SK-N-SH (cell line): ENCODE data around the gene SYAP1. TPM values are rescaled to one million over a fixed set of nuclear protein-coding genes. Genes with fewer than 3 reads are reported as not detected.

Experiments used
- CTCF ChIA-PET: fragments of 300-600, 350-600 bp; formaldehyde crosslinking; extraction: SDS; loops from one replicate; lab custom pipeline; 2021; lab: Yijun Ruan, JAX
- POLR2A ChIA-PET: fragments of 350-600 bp; sonication (Branson Sonifier 250); formaldehyde crosslinking; extraction: SDS; loops from one replicate; lab custom pipeline; 2020; ENCODE audit warnings: antibody characterized with exemption, inconsistent platforms; lab: Yijun Ruan, JAX
- DNase-seq: peaks from one replicate; pipeline ENCODE4 v3.0.0; 2012
- H2AFZ ChIP-seq: fragments of 200-600 bp; sonication (generic); 2 replicates; pipeline ENCODE4 v1.8.1; 2016; ENCODE audit warnings: antibody characterized with exemption, mild to moderate bottlenecking, low read depth
- H3F3A ChIP-seq: fragments of 200-600 bp; sonication (generic); replicated peaks from 2 replicates; pipeline ENCODE3; 2016; ENCODE audit warnings: antibody characterized with exemption, mild to moderate bottlenecking; ENCODE audit not compliant: insufficient read depth
- H3K27ac ChIP-seq, 2 experiments: fragments of 200-500 bp in 1 of 2; fragments of 200-600 bp in 1 of 2; sonication (Bioruptor generic) in 1 of 2; sonication (generic), shearing (Covaris generic) in 1 of 2; 2 replicates each; pipeline versions ENCODE4 v1.5.1 to v1.6.1; 2014 to 2016; ENCODE audit warnings: low read depth in 2 of 2, inconsistent platforms in 1 of 2, low read length in 1 of 2, mild to moderate bottlenecking in 1 of 2, mixed read lengths in 1 of 2
- H3K27me3 ChIP-seq: fragments of 200-600 bp; sonication (generic), shearing (Covaris generic); 2 replicates; pipeline ENCODE4 v1.6.1; 2016; ENCODE audit warnings: mixed run types; ENCODE audit not compliant: insufficient read depth
- H3K36me3 ChIP-seq, 2 experiments: fragments of 200-500 bp in 1 of 2; fragments of 200-600 bp in 1 of 2; sonication (Bioruptor generic) in 1 of 2; sonication (generic) in 1 of 2; replicated peaks in 1 of 2; 2 replicates each; pipeline versions ENCODE3 to v1.5.1; 2014 to 2016; ENCODE audit warnings: low read length in 1 of 2, mild to moderate bottlenecking in 1 of 2; ENCODE audit not compliant: insufficient read depth in 2 of 2, control insufficient read depth in 1 of 2
- H3K4me1 ChIP-seq, 2 experiments: fragments of 200-500 bp in 1 of 2; fragments of 200-600 bp in 1 of 2; sonication (Bioruptor generic) in 1 of 2; sonication (generic), shearing (Covaris generic) in 1 of 2; 2 replicates each; pipeline versions ENCODE4 v1.5.1 to v1.6.1; 2014 to 2016; ENCODE audit warnings: low read depth in 1 of 2, low read length in 1 of 2, mixed run types in 1 of 2; ENCODE audit not compliant: insufficient read depth in 2 of 2, control insufficient read depth in 1 of 2
- H3K4me2 ChIP-seq: fragments of 200-600 bp; sonication (generic), shearing (Covaris generic); 2 replicates; pipeline ENCODE4 v1.6.1; 2017; ENCODE audit warnings: mixed run types
- H3K4me3 ChIP-seq, 2 experiments: fragments of 200-500 bp in 1 of 2; fragments of 200-600 bp in 1 of 2; sonication (Bioruptor generic) in 1 of 2; sonication (generic), shearing (Covaris generic) in 1 of 2; 2 replicates each; pipeline versions ENCODE4 v1.5.1 to v1.8.1; 2014 to 2016; ENCODE audit warnings: low read depth in 2 of 2, inconsistent platforms in 1 of 2, low read length in 1 of 2, mild to moderate bottlenecking in 1 of 2, mixed read lengths in 1 of 2, moderate library complexity in 1 of 2
- H3K79me2 ChIP-seq: fragments of 200-600 bp; sonication (generic); 2 replicates; pipeline ENCODE4 v1.8.1; 2017; ENCODE audit warnings: mild to moderate bottlenecking; ENCODE audit not compliant: insufficient read depth
- H3K9ac ChIP-seq: fragments of 200-600 bp; sonication (generic); 2 replicates; pipeline ENCODE4 v1.6.1; 2017; ENCODE audit warnings: mixed run types
- H3K9me2 ChIP-seq: fragments of 200-600 bp; sonication (generic); 2 replicates; pipeline ENCODE4 v1.6.1; 2017; ENCODE audit warnings: mixed run types
- H3K9me3 ChIP-seq: fragments of 200-600 bp; sonication (generic); 2 replicates; pipeline ENCODE4 v1.6.1; 2017; ENCODE audit warnings: mixed run types, mild to moderate bottlenecking, moderate library complexity
- H4K20me1 ChIP-seq: fragments of 200-600 bp; sonication (generic); 2 replicates; pipeline ENCODE4 v1.6.1; 2017; ENCODE audit warnings: mild to moderate bottlenecking, mixed run types; ENCODE audit not compliant: insufficient read depth
- CHD2 ChIP-seq: fragments of 150-350 bp; IDR thresholded peaks from 2 replicates; pipeline ENCODE4 v1.6.1; 2018; ENCODE audit warnings: low read length; ENCODE audit not compliant: partially characterized antibody
- ELF1 ChIP-seq: IDR thresholded peaks from 2 replicates; pipeline ENCODE4 v1.4.0; 2012
- EP300 ChIP-seq, 2 experiments: IDR thresholded peaks; 2 replicates each; pipeline versions ENCODE4 v1.4.0 to v1.6.1; 2012; ENCODE audit warnings: borderline replicate concordance in 1 of 2, low read depth in 1 of 2, low read length in 1 of 2
- FOXJ3 ChIP-seq: sonication (generic); formaldehyde crosslinking; IDR thresholded peaks from 2 replicates; pipeline ENCODE4 v1.5.1; 2020; ENCODE audit warnings: mild to moderate bottlenecking, missing genetic modification reagents
- FOXM1 ChIP-seq: IDR thresholded peaks from 2 replicates; pipeline ENCODE4 v1.4.0; 2012; ENCODE audit warnings: low read depth, mild to moderate bottlenecking
- GABPA ChIP-seq: IDR thresholded peaks from 2 replicates; pipeline ENCODE4 v1.4.0; 2012; ENCODE audit warnings: low read depth, mild to moderate bottlenecking
- GATA2 ChIP-seq: sonication (generic); formaldehyde crosslinking; IDR thresholded peaks from 2 replicates; pipeline ENCODE4 v1.5.0; 2020; ENCODE audit warnings: mild to moderate bottlenecking, missing genetic modification reagents
- MXI1 ChIP-seq: IDR thresholded peaks from 2 replicates; pipeline ENCODE4 v1.6.1; 2012; ENCODE audit warnings: mild to moderate bottlenecking, low read depth, low read length, improper control_type of control experiment
- NRF1 ChIP-seq: IDR thresholded peaks from 2 replicates; pipeline ENCODE4 v1.6.1; 2012; ENCODE audit warnings: low read depth, mild to moderate bottlenecking, low read length
- POLR2AphosphoS5 ChIP-seq: IDR thresholded peaks from 2 replicates; pipeline ENCODE4 v1.6.1; 2012; ENCODE audit warnings: low read depth, low read length
- RCOR1 ChIP-seq: fragments of 150-350 bp; IDR thresholded peaks from 2 replicates; pipeline ENCODE4 v1.6.1; 2017; ENCODE audit warnings: antibody characterized with exemption, low read length
- RXRA ChIP-seq: IDR thresholded peaks from 2 replicates; pipeline ENCODE4 v1.4.0; 2012; ENCODE audit warnings: low read depth, mild to moderate bottlenecking, borderline replicate concordance
- SIN3A ChIP-seq: IDR thresholded peaks from 2 replicates; pipeline ENCODE4 v1.6.1; 2012; ENCODE audit warnings: low read depth, mild to moderate bottlenecking, low read length, moderate library complexity, borderline replicate concordance
- SMC3 ChIP-seq: IDR thresholded peaks from 2 replicates; pipeline ENCODE4 v1.6.1; 2012; ENCODE audit warnings: low read depth, low read length, improper control_type of control experiment
- TAF1 ChIP-seq: IDR thresholded peaks from 2 replicates; pipeline ENCODE4 v1.6.1; 2012; ENCODE audit warnings: low read depth, mild to moderate bottlenecking, low read length, moderate library complexity, borderline replicate concordance
- WGBS: methylation state at CpG from one replicate; pipeline ENCODE4 v1.1.6; 2017; ENCODE audit warnings: low lambda C conversion rate; 5-methylcytosine and 5-hydroxymethylcytosine counted together
- polyA plus RNA-seq, 3 experiments: library from polyadenylated mRNA; depleted of rRNA; stranded (reverse); fragments of >200 nt; gene quantifications; 2 replicates each; pipeline ENCODE4 v1.2.3, GENCODE V29; 2012
- TF ChIP-seq, protein P1 (sequence below): fragments of 150-350 bp; IDR thresholded peaks from 2 replicates; pipeline ENCODE4 v1.6.1; 2017; ENCODE audit warnings: antibody characterized with exemption, low read length, low read depth, borderline replicate concordance
- TF ChIP-seq, protein P2 (sequence below): IDR thresholded peaks from 2 replicates; pipeline ENCODE4; 2012
- TF ChIP-seq, protein P3 (sequence below): IDR thresholded peaks from 2 replicates; pipeline ENCODE4 v1.4.0; 2012; ENCODE audit warnings: low read depth, borderline replicate concordance
- TF ChIP-seq, protein P4 (sequence below): IDR thresholded peaks from 2 replicates; pipeline ENCODE4 v1.6.1; 2012; ENCODE audit warnings: mild to moderate bottlenecking, low read depth, low read length, moderate library complexity

Gene SYAP1
- polyA plus RNA-seq, 1 of the 3 experiments (the other 2 are of a cell fraction): 11.9 TPM

DNA sequence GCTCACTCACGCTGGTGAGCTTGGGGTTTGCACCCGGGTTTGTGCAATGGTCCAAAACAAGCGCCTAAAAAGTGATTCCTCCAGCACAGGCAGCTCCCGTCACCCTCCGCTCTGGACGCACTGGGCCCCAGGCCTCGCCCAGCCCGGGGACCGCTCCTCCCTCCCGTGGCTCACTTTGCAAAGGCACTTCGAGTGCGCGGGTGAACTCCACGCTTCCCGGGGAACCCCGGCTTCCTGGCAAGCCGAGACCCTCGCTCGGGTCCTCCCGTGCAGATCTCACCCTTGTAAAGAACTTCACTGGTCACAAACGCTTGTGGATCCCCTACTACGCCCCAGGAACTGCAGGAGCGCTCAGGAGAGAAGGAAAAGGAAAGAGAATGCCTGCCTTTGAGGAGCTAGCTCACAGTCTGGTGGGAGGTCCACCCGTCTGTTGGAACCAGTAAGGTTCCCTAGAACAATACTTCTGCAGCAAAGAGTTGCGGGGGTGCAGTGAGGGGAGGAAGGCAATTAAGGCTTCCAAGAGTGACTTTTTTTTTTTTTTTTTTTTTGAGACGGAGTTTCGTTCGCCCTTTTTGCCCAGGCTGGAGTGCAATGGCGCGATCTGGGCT, 6.8 kb upstream of the SYAP1 start, which contains the start of gene CTPS2 (continued):
- TF ChIP-seq GATA2 (CRISPR knock-in tag): no peak
- TF ChIP-seq, protein P1, sequence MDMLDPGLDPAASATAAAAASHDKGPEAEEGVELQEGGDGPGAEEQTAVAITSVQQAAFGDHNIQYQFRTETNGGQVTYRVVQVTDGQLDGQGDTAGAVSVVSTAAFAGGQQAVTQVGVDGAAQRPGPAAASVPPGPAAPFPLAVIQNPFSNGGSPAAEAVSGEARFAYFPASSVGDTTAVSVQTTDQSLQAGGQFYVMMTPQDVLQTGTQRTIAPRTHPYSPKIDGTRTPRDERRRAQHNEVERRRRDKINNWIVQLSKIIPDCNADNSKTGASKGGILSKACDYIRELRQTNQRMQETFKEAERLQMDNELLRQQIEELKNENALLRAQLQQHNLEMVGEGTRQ: no peak
- TF ChIP-seq, protein P2, sequence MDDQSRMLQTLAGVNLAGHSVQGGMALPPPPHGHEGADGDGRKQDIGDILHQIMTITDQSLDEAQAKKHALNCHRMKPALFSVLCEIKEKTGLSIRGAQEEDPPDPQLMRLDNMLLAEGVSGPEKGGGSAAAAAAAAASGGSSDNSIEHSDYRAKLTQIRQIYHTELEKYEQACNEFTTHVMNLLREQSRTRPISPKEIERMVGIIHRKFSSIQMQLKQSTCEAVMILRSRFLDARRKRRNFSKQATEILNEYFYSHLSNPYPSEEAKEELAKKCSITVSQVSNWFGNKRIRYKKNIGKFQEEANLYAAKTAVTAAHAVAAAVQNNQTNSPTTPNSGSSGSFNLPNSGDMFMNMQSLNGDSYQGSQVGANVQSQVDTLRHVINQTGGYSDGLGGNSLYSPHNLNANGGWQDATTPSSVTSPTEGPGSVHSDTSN: no peak
- no peak for TF ChIP-seq RCOR1
- TF ChIP-seq, protein P3, sequence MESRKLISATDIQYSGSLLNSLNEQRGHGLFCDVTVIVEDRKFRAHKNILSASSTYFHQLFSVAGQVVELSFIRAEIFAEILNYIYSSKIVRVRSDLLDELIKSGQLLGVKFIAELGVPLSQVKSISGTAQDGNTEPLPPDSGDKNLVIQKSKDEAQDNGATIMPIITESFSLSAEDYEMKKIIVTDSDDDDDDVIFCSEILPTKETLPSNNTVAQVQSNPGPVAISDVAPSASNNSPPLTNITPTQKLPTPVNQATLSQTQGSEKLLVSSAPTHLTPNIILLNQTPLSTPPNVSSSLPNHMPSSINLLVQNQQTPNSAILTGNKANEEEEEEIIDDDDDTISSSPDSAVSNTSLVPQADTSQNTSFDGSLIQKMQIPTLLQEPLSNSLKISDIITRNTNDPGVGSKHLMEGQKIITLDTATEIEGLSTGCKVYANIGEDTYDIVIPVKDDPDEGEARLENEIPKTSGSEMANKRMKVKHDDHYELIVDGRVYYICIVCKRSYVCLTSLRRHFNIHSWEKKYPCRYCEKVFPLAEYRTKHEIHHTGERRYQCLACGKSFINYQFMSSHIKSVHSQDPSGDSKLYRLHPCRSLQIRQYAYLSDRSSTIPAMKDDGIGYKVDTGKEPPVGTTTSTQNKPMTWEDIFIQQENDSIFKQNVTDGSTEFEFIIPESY: no peak

DNA sequence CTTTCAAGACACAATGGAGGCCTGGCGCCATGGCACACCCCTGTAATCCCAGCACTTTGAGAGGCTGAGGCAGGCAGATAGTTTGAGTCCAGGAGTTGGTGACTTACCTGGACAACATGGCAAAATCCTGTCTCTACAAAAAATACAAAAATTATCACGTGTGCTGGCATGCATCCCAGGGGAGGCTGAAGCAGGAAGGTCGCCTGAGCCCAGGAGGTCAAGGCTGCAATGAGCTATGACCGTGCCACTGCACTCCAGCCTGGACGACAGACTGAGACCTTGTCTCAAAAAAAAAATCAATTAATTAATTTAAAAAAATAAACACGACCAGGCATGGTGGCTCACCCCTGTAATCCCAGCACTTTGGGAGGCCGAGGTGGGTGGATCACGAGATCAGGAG, 4.9 kb upstream of the SYAP1 start:
- Histone ChIP-seq H4K20me1 (no peaks in the 10 kb centered on the region), H2AFZ (no peak overlapping the region), H3K27ac (no peak overlapping the region), H3K36me3 (no peaks in the 10 kb centered on the region), H3K4me1 (peaks cover 0 to 3% of the 10 kb centered on the region in 2 experiments; a peak in 2 of 4 replicates), H3K4me3 (no peak overlapping the region), H3K79me2 (peaks cover 19% of the 10 kb centered on the region), H3F3A (peaks cover 16% of the 10 kb centered on the region), H3K4me2 (no peak overlapping the region), H3K9me2 (no peaks in the 10 kb centered on the region), H3K27me3 (no peaks in the 10 kb centered on the region), H3K9me3 (no peaks in the 10 kb centered on the region), H3K9ac (no peak overlapping the region)
- WGBS: 71% methylated on average over 8 of the region's 8 CpGs
- POLR2A ChIA-PET: no interaction called here
- CTCF ChIA-PET: no interaction called here
- no peak for DNase-seq
- no peak for TF ChIP-seq TAF1
- TF ChIP-seq, protein P4, sequence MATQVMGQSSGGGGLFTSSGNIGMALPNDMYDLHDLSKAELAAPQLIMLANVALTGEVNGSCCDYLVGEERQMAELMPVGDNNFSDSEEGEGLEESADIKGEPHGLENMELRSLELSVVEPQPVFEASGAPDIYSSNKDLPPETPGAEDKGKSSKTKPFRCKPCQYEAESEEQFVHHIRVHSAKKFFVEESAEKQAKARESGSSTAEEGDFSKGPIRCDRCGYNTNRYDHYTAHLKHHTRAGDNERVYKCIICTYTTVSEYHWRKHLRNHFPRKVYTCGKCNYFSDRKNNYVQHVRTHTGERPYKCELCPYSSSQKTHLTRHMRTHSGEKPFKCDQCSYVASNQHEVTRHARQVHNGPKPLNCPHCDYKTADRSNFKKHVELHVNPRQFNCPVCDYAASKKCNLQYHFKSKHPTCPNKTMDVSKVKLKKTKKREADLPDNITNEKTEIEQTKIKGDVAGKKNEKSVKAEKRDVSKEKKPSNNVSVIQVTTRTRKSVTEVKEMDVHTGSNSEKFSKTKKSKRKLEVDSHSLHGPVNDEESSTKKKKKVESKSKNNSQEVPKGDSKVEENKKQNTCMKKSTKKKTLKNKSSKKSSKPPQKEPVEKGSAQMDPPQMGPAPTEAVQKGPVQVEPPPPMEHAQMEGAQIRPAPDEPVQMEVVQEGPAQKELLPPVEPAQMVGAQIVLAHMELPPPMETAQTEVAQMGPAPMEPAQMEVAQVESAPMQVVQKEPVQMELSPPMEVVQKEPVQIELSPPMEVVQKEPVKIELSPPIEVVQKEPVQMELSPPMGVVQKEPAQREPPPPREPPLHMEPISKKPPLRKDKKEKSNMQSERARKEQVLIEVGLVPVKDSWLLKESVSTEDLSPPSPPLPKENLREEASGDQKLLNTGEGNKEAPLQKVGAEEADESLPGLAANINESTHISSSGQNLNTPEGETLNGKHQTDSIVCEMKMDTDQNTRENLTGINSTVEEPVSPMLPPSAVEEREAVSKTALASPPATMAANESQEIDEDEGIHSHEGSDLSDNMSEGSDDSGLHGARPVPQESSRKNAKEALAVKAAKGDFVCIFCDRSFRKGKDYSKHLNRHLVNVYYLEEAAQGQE: no peak
- TF ChIP-seq, protein P2: no peak
- no peak for TF ChIP-seq FOXM1
- TF ChIP-seq FOXJ3 (CRISPR knock-in tag): no peak
- TF ChIP-seq RXRA: no peak
- TF ChIP-seq EP300 (IDR thresholded peaks at IDR 0.05; ENCODE audit: borderline replicate concordance in 1 of 2, low read depth in 1 of 2, low read length in 1 of 2): no peak
- TF ChIP-seq ELF1: no peak
- TF ChIP-seq, protein P3: no peak
- no peak for TF ChIP-seq GATA2 (CRISPR knock-in tag)
- no peak for TF ChIP-seq POLR2AphosphoS5
- TF ChIP-seq RCOR1: no peak
- no peak for TF ChIP-seq SMC3
- TF ChIP-seq NRF1: no peak
- no peak for TF ChIP-seq SIN3A
- no peak for TF ChIP-seq CHD2
- no peak for TF ChIP-seq GABPA
- no peak for TF ChIP-seq MXI1
